GM12878 (cell line): ENCODE measurements around the gene POMP. TPM values are rescaled to one million over a fixed set of nuclear protein-coding genes. Genes with fewer than 3 reads are reported as not detected.

Source experiments
- ATAC-seq: fragments of 200-7000 bp; cut with Tn5 transposase; 3 replicates; pipeline ENCODE4 v1.9.1; 2020; ENCODE audit warnings: mild to moderate bottlenecking, moderate library complexity
- BruUV-seq: library from RNA; stranded (reverse); fragments of 400-500 nt; replicated peaks from 2 replicates; lab custom pipeline; 2021; lab: Mats Ljungman, UMichigan
- CTCF ChIA-PET: fragments of 300-600 bp; sonication (Branson Sonifier 250); formaldehyde crosslinking; extraction: SDS; loops from one replicate; lab custom pipeline; 2021; ENCODE audit warnings: inconsistent platforms; lab: Yijun Ruan, JAX
- POLR2A ChIA-PET: fragments of 350-600 bp; formaldehyde crosslinking; extraction: SDS; loops from one replicate; lab custom pipeline; 2021; ENCODE audit warnings: inconsistent platforms; lab: Charles Lee
- RAD21 ChIA-PET: fragments of 300-600 bp; sonication (Branson Sonifier 250); formaldehyde crosslinking; loops from one replicate; lab custom pipeline; 2023; ENCODE audit warnings: antibody characterized with exemption; ENCODE audit not compliant: unreplicated experiment; lab: Charles Lee
- SMC1A ChIA-PET: fragments of 300-600 bp; sonication (Branson Sonifier 250); formaldehyde crosslinking; loops from one replicate; lab custom pipeline; 2023; ENCODE audit not compliant: unreplicated experiment, uncharacterized antibody; lab: Charles Lee
- DNase-seq: peaks from one replicate; pipeline ENCODE4 v3.0.0-alpha.2; 2011; ENCODE audit warnings: low read depth, low spot score
- FAIRE-seq: peaks from 3 replicates; lab custom pipeline; 2011; peaks lifted over from hg19 to GRCh38; lab: Jason Lieb, UNC
- H2AFZ ChIP-seq: 2 replicates; pipeline ENCODE4 v1.6.0; 2011; ENCODE audit warnings: low read depth, low read length, control low read depth; ENCODE audit not compliant: control insufficient read depth
- H3K27ac ChIP-seq: 2 replicates; pipeline ENCODE4 v1.5.1; 2011; ENCODE audit warnings: control low read depth; ENCODE audit not compliant: control insufficient read depth, insufficient read depth
- H3K27me3 ChIP-seq, 2 experiments: replicated peaks in 1 of 2; 2 replicates each; pipeline versions ENCODE4 v1.6.0 to v1.6.1; 2011; ENCODE audit warnings: low read length in 1 of 2; ENCODE audit not compliant: control insufficient read depth in 2 of 2, insufficient read depth in 2 of 2
- H3K36me3 ChIP-seq, 2 experiments: 2 replicates each; pipeline ENCODE4 v1.5.1; 2011; ENCODE audit warnings: low read length in 1 of 2; ENCODE audit not compliant: control insufficient read depth in 2 of 2, insufficient read depth in 2 of 2
- H3K4me1 ChIP-seq: 2 replicates; pipeline ENCODE4 v1.6.1; 2011; ENCODE audit warnings: mild to moderate bottlenecking, low read length, moderate library complexity, mixed read lengths; ENCODE audit not compliant: control insufficient read depth, insufficient read depth
- H3K4me2 ChIP-seq: 2 replicates; pipeline ENCODE4 v1.6.0; 2011; ENCODE audit warnings: control low read depth; ENCODE audit not compliant: control insufficient read depth, insufficient read depth
- H3K4me3 ChIP-seq: fragments of 200-600 bp; sonication (generic); 2 replicates; pipeline ENCODE4 v1.5.1; 2016
- H3K79me2 ChIP-seq: 2 replicates; pipeline ENCODE4 v1.6.0; 2011; ENCODE audit warnings: low read length; ENCODE audit not compliant: control insufficient read depth, insufficient read depth
- H3K9ac ChIP-seq: 2 replicates; pipeline ENCODE4 v1.8.0; 2011; ENCODE audit warnings: low read length, control low read depth, mixed read lengths; ENCODE audit not compliant: control insufficient read depth, insufficient read depth
- H3K9me3 ChIP-seq: replicated peaks from 3 replicates; pipeline ENCODE4 v1.5.1; 2011; ENCODE audit warnings: mild to moderate bottlenecking, low read length; ENCODE audit not compliant: control insufficient read depth, insufficient read depth
- H4K20me1 ChIP-seq: 2 replicates; pipeline ENCODE4 v1.6.0; 2011; ENCODE audit not compliant: control insufficient read depth, insufficient read depth
- ASH2L ChIP-seq: fragments of 300-600, 200-600 bp; sonication (generic); IDR thresholded peaks from 2 replicates; pipeline ENCODE4 v1.6.1; 2017; ENCODE audit warnings: low read depth, mild to moderate bottlenecking, borderline replicate concordance
- BRCA1 ChIP-seq: IDR thresholded peaks from 2 replicates; pipeline ENCODE4 v1.6.1; 2011; ENCODE audit warnings: low read depth, low read length, improper control_type of control experiment
- CREM ChIP-seq: IDR thresholded peaks from 2 replicates; pipeline ENCODE4 v1.6.1; 2014; ENCODE audit warnings: antibody characterized with exemption, low read depth
- EZH2 ChIP-seq: IDR thresholded peaks from 2 replicates; pipeline ENCODE4 v1.6.1; 2012; ENCODE audit warnings: low read depth, mild to moderate bottlenecking, control low read depth, inconsistent platforms, low read length, borderline replicate concordance; ENCODE audit not compliant: control insufficient read depth
- KDM1A ChIP-seq: fragments of 200-600 bp; sonication (generic); IDR thresholded peaks from 2 replicates; pipeline ENCODE4 v1.6.1; 2016; ENCODE audit warnings: borderline replicate concordance
- MEF2B ChIP-seq: fragments of 450-650 bp; IDR thresholded peaks from 2 replicates; pipeline ENCODE4 v1.6.1; 2018; ENCODE audit warnings: mild to moderate bottlenecking, moderate library complexity; ENCODE audit not compliant: partially characterized antibody, poor library complexity, severe bottlenecking
- MYB ChIP-seq: fragments of 150-350 bp; IDR thresholded peaks from 2 replicates; pipeline ENCODE4 v1.6.1; 2014; ENCODE audit warnings: mild to moderate bottlenecking, low read depth, low read length, borderline replicate concordance
- SRF ChIP-seq, 2 experiments: IDR thresholded peaks; 2 replicates each; pipeline ENCODE4 v1.6.1; 2011; ENCODE audit warnings: low read depth in 2 of 2, low read length in 2 of 2, mild to moderate bottlenecking in 1 of 2, moderate library complexity in 1 of 2
- SUZ12 ChIP-seq: fragments of 200-600 bp; sonication (generic); IDR thresholded peaks from one replicate; pipeline ENCODE4 v1.6.1; 2018; ENCODE audit warnings: antibody characterized with exemption, mild to moderate bottlenecking; ENCODE audit not compliant: unreplicated experiment
- TARDBP ChIP-seq: IDR thresholded peaks from 2 replicates; pipeline ENCODE4 v1.6.1; 2016; ENCODE audit warnings: borderline replicate concordance
- ZNF24 ChIP-seq: fragments of 450-650 bp; IDR thresholded peaks from 2 replicates; pipeline ENCODE4 v1.6.1; 2017; ENCODE audit warnings: antibody characterized with exemption, mild to moderate bottlenecking
- ZNF622 ChIP-seq: fragments of 450-650 bp; IDR thresholded peaks from 2 replicates; pipeline ENCODE4 v1.6.1; 2017; ENCODE audit warnings: mild to moderate bottlenecking, inconsistent platforms
- WGBS: methylation state at CpG from one replicate; pipeline ENCODE4 v1.1.6; 2016; ENCODE audit warnings: low lambda C conversion rate; ENCODE audit not compliant: insufficient replicate concordance, insufficient coverage; ENCODE audit errors: missing lambda C conversion rate; 5-methylcytosine and 5-hydroxymethylcytosine counted together
- in situ Hi-C: fragments of 300-500 bp; cut with MboI; formaldehyde crosslinking; loops from 9 replicates; pipeline ENCODE4 v1.14.3; 2018; ENCODE audit warnings: mixed read lengths
- intact Hi-C: fragments of 100-400 bp; cut with micrococcal nuclease; formaldehyde crosslinking; loops from one replicate; pipeline ENCODE4 v1.14.2; 2022; ENCODE audit not compliant: unreplicated experiment
- polyA plus RNA-seq, 11 experiments: library from polyadenylated mRNA; depleted of rRNA in 4 of 11; unstranded in 6 of 11; stranded (reverse) in 5 of 11; fragments of >200 nt; fragmentation: Nextera tagmentation in 4 of 11; fragmentation: Illumina TruSeq in 1 of 11; extraction: Ambion mirVana in 4 of 11; extraction: Trizol in 1 of 11; gene quantifications; 1 replicate in 1 of 11; 2 replicates in 10 of 11; pipeline versions ENCODE4 v1.2.1 to v1.2.3, GENCODE V29; 2011 to 2016; ENCODE audit warnings: inconsistent platforms in 2 of 11, missing spikeins in 2 of 11, low read depth in 1 of 11
- total RNA-seq, 4 experiments: library from RNA; depleted of rRNA in 3 of 4; stranded (reverse); fragments of >200 nt in 3 of 4; fragmentation: Illumina TruSeq in 1 of 4; extraction: Trizol in 1 of 4; gene quantifications; 2 replicates each; pipeline versions ENCODE4 v1.2.1 to v1.2.3, GENCODE V29; 2013 to 2021
- TF ChIP-seq, protein P1 (sequence below): fragments of 450-650 bp; formaldehyde crosslinking; IDR thresholded peaks from 2 replicates; pipeline ENCODE4 v1.5.0; 2022; ENCODE audit warnings: mild to moderate bottlenecking, missing genetic modification characterization
- TF ChIP-seq, protein P2 (sequence below): fragments of 450-650 bp; IDR thresholded peaks from 2 replicates; pipeline ENCODE4 v1.6.1; 2016; ENCODE audit warnings: mild to moderate bottlenecking
- TF ChIP-seq, protein P3 (sequence below): IDR thresholded peaks from 2 replicates; pipeline ENCODE4 v1.6.1; 2011; ENCODE audit warnings: mild to moderate bottlenecking, low read depth, low read length, moderate library complexity; ENCODE audit not compliant: insufficient replicate concordance
- TF ChIP-seq, protein P4 (sequence below): IDR thresholded peaks from 2 replicates; pipeline ENCODE4 v1.6.1; 2012; ENCODE audit warnings: low read depth, low read length, improper control_type of control experiment
- TF ChIP-seq, protein P5 (sequence below): IDR thresholded peaks from 2 replicates; pipeline ENCODE4 v1.6.1; 2012; ENCODE audit warnings: low read length, inconsistent platforms

Gene POMP
- total and polyA plus RNA-seq, 10 of the 15 experiments (the other 5 are each of a cell fraction or from before 2014, with no cell fraction given): 90.4 to 668 (median 144) TPM

DNA sequence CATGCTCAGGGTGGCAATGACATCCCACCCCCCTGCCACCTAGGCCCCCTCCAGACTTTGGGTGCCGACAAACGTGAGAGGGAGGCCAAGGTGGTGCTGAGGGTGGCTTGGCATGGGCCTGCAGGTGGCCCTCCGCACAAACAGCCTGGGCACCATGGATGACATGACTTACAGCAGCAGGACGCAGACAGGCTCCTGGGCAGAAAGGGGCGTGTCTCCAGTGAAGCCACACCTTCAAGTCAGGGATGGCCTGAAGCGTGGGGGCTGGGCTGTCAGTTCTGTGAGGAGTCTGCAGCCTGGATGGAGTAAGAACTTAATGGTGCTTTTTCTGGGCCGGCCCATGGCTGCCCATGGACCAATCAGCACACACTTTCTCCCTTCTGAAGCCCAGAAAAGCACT is 25.3 kb downstream of the POMP start:
- Histone ChIP-seq H3K9me3 (no peaks in the 10 kb centered on the region), H3K9ac (no peak overlapping the region), H3K4me1 (no peaks in the 10 kb centered on the region), H2AFZ (no peak overlapping the region), H3K4me2 (no peak overlapping the region), H4K20me1 (no peaks in the 10 kb centered on the region), H3K79me2 (no peaks in the 10 kb centered on the region), H3K36me3 (no peaks in the 10 kb centered on the region; a peak in 2 of 4 replicates), H3K4me3 (no peak overlapping the region), H3K27ac (no peak overlapping the region), H3K27me3 (no peaks in the 10 kb centered on the region)
- no TSS peak for BruUV-seq
- CTCF ChIA-PET: no interaction called here
- POLR2A ChIA-PET: no interaction called here
- DNase-seq: no peak
- TF ChIP-seq, protein P1, sequence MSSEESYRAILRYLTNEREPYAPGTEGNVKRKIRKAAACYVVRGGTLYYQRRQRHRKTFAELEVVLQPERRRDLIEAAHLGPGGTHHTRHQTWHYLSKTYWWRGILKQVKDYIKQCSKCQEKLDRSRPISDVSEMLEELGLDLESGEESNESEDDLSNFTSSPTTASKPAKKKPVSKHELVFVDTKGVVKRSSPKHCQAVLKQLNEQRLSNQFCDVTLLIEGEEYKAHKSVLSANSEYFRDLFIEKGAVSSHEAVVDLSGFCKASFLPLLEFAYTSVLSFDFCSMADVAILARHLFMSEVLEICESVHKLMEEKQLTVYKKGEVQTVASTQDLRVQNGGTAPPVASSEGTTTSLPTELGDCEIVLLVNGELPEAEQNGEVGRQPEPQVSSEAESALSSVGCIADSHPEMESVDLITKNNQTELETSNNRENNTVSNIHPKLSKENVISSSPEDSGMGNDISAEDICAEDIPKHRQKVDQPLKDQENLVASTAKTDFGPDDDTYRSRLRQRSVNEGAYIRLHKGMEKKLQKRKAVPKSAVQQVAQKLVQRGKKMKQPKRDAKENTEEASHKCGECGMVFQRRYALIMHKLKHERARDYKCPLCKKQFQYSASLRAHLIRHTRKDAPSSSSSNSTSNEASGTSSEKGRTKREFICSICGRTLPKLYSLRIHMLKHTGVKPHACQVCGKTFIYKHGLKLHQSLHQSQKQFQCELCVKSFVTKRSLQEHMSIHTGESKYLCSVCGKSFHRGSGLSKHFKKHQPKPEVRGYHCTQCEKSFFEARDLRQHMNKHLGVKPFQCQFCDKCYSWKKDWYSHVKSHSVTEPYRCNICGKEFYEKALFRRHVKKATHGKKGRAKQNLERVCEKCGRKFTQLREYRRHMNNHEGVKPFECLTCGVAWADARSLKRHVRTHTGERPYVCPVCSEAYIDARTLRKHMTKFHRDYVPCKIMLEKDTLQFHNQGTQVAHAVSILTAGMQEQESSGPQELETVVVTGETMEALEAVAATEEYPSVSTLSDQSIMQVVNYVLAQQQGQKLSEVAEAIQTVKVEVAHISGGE (CRISPR knock-in tag): no peak
- TF ChIP-seq, protein P2, sequence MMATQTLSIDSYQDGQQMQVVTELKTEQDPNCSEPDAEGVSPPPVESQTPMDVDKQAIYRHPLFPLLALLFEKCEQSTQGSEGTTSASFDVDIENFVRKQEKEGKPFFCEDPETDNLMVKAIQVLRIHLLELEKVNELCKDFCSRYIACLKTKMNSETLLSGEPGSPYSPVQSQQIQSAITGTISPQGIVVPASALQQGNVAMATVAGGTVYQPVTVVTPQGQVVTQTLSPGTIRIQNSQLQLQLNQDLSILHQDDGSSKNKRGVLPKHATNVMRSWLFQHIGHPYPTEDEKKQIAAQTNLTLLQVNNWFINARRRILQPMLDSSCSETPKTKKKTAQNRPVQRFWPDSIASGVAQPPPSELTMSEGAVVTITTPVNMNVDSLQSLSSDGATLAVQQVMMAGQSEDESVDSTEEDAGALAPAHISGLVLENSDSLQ: no peak
- TF ChIP-seq, protein P3, sequence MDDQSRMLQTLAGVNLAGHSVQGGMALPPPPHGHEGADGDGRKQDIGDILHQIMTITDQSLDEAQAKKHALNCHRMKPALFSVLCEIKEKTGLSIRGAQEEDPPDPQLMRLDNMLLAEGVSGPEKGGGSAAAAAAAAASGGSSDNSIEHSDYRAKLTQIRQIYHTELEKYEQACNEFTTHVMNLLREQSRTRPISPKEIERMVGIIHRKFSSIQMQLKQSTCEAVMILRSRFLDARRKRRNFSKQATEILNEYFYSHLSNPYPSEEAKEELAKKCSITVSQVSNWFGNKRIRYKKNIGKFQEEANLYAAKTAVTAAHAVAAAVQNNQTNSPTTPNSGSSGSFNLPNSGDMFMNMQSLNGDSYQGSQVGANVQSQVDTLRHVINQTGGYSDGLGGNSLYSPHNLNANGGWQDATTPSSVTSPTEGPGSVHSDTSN: no peak
- TF ChIP-seq CREM (no peak), ZNF622 (no peak), EZH2 (no peak), ZNF24 (no peak), KDM1A (no peak), TARDBP (no peak), ASH2L (no peak), BRCA1 (no peak), MYB (no peak), MEF2B (no peak), SRF (IDR thresholded peaks at IDR 0.05; ENCODE audit: low read depth in 2 of 2, low read length in 2 of 2) (no peak), SUZ12 (no peak)
- TF ChIP-seq, protein P4, sequence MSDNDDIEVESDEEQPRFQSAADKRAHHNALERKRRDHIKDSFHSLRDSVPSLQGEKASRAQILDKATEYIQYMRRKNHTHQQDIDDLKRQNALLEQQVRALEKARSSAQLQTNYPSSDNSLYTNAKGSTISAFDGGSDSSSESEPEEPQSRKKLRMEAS: no peak
- TF ChIP-seq, protein P5, sequence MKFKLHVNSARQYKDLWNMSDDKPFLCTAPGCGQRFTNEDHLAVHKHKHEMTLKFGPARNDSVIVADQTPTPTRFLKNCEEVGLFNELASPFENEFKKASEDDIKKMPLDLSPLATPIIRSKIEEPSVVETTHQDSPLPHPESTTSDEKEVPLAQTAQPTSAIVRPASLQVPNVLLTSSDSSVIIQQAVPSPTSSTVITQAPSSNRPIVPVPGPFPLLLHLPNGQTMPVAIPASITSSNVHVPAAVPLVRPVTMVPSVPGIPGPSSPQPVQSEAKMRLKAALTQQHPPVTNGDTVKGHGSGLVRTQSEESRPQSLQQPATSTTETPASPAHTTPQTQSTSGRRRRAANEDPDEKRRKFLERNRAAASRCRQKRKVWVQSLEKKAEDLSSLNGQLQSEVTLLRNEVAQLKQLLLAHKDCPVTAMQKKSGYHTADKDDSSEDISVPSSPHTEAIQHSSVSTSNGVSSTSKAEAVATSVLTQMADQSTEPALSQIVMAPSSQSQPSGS: no peak
- RAD21 ChIA-PET: no interaction called here
- FAIRE-seq: no peak
- in situ Hi-C loops: loop anchor here (5.0 kb wide), 1 partner anchor 113 kb away; no protein-coding TSS in a partner anchor
- 78% methylated on average over 7 of the region's 7 CpGs for WGBS
- SMC1A ChIA-PET: interaction anchor here (1.4 kb wide), 1 partner anchor 33 kb away, joined by 3 read pairs; no protein-coding TSS in a partner anchor
- intact Hi-C loops: no loop called here
- ATAC-seq: peak; percentile 16; the same call in 2 of the 3 replicates
